Measurements from ENCODE around the gene PARD6A.

DNA sequence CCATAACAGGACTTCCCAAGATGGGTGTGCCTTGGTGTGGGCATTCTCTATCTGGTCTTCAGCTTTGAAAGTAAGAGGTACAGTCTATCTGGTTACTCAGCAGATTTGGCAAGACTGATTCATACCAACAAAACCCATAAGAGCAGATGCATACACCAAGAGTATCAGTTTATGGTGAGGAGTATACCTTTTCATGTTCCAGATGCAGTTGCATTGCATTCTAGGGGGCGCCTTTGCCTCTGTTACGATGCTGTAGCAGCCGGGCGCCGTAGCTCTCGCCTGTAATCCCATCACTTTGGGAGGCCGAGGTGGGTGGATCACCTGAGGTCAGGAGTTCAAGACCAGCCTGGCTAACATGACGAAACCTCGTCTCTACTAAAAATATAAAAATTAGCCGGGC is 47.0 kb upstream of the PARD6A start:
- TF ChIP-seq, protein P1, sequence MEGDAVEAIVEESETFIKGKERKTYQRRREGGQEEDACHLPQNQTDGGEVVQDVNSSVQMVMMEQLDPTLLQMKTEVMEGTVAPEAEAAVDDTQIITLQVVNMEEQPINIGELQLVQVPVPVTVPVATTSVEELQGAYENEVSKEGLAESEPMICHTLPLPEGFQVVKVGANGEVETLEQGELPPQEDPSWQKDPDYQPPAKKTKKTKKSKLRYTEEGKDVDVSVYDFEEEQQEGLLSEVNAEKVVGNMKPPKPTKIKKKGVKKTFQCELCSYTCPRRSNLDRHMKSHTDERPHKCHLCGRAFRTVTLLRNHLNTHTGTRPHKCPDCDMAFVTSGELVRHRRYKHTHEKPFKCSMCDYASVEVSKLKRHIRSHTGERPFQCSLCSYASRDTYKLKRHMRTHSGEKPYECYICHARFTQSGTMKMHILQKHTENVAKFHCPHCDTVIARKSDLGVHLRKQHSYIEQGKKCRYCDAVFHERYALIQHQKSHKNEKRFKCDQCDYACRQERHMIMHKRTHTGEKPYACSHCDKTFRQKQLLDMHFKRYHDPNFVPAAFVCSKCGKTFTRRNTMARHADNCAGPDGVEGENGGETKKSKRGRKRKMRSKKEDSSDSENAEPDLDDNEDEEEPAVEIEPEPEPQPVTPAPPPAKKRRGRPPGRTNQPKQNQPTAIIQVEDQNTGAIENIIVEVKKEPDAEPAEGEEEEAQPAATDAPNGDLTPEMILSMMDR (conservative IDR thresholded peaks at IDR 0.05), result no peak; the same call in 1 of the 2 replicates
- no peak for TF ChIP-seq ZFX (IDR thresholded peaks at IDR 0.05)

Measured in C4-2B (cell line).